ENCODE data around the gene THAP3. TPM values are rescaled to one million over a fixed set of nuclear protein-coding genes. Genes with fewer than 3 reads are reported as not detected.

Gene THAP3
- total and polyA plus RNA-seq, 9 of the 15 experiments (the other 6 are each of a cell fraction or from before 2014, with no cell fraction given) = 1.9 to 31.2 (median 18.2) TPM

- TF ChIP-seq, protein P1, sequence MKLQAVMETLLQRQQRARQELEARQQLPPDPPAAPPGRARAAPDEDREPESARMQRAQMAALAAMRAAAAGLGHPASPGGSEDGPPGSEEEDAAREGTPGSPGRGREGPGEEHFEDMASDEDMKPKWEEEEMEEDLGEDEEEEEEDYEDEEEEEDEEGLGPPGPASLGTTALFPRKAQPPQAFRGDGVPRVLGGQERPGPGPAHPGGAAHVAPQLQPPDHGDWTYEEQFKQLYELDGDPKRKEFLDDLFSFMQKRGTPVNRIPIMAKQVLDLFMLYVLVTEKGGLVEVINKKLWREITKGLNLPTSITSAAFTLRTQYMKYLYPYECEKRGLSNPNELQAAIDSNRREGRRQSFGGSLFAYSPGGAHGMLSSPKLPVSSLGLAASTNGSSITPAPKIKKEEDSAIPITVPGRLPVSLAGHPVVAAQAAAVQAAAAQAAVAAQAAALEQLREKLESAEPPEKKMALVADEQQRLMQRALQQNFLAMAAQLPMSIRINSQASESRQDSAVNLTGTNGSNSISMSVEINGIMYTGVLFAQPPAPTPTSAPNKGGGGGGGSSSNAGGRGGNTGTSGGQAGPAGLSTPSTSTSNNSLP (IDR thresholded peaks at IDR 0.05; ENCODE audit: borderline replicate concordance, low read depth, low read length) = no peak
- no peak for TF ChIP-seq OTX1 (CRISPR knock-in tag; IDR thresholded peaks at IDR 0.05)
- no peak for TF ChIP-seq EWSR1 (IDR thresholded peaks at IDR 0.05; ENCODE audit: borderline replicate concordance, low read depth, partially characterized antibody)
- peak; percentile 65; the same call in 1 of the 2 replicates for TF ChIP-seq POLR2AphosphoS5 (IDR thresholded peaks at IDR 0.05; ENCODE audit: control insufficient read depth, insufficient read depth, low read depth, low read length)
- TF ChIP-seq NFYB (IDR thresholded peaks at IDR 0.05; ENCODE audit: extremely low read depth, insufficient read length) = no peak
- TF ChIP-seq CHD7 (IDR thresholded peaks at IDR 0.05; ENCODE audit: low read depth, low read length) = no peak
- no peak for TF ChIP-seq ZNF408 (CRISPR knock-in tag; IDR thresholded peaks at IDR 0.05; ENCODE audit: low read depth)
- no peak for TF ChIP-seq BRD9 (IDR thresholded peaks at IDR 0.05; ENCODE audit: low read depth, partially characterized antibody)
- peak; percentile 72 for TF ChIP-seq RBFOX2 (IDR thresholded peaks at IDR 0.05; ENCODE audit: low read depth, low read length)
- peak; percentile 92 for TF ChIP-seq ZBTB1 (CRISPR knock-in tag; IDR thresholded peaks at IDR 0.05; ENCODE audit: borderline replicate concordance, low read depth)
- no peak for TF ChIP-seq TCFL5 (CRISPR knock-in tag; conservative IDR thresholded peaks at IDR 0.05)
- no peak; the same call in 1 of the 2 replicates for TF ChIP-seq JUN (IDR thresholded peaks at IDR 0.05; ENCODE audit: borderline replicate concordance, low read depth, low read length)
- peak; percentile 73; the same call in 1 of the 2 replicates for TF ChIP-seq JUN (CRISPR knock-in tag; IDR thresholded peaks at IDR 0.05; ENCODE audit: borderline replicate concordance)
- peak; percentile 76 for TF ChIP-seq SP1 (CRISPR knock-in tag; IDR thresholded peaks at IDR 0.05)
These were observed at the start of gene THAP3 (continued) for GRCh38 chr1:6624710-6625583.

Measured in K562 (cell line).